ENCODE data around the gene CDKL1.

CDKL1 gene

GRCh38 chr14:50312734-50313054 is 84.0 kb downstream of the CDKL1 start (continued):
- TF ChIP-seq PBX3 (CRISPR knock-in tag; IDR thresholded peaks at IDR 0.05) (no peak), ZNF544 (tag by site-specific recombination; IDR thresholded peaks at IDR 0.05) (no peak), ZNF404 (tag by site-specific recombination; IDR thresholded peaks at IDR 0.05) (no peak), ZNF521 (tag by site-specific recombination; IDR thresholded peaks at IDR 0.05) (no peak), ZSCAN23 (tag by site-specific recombination; IDR thresholded peaks at IDR 0.05) (no peak), INSM2 (tag by site-specific recombination; IDR thresholded peaks at IDR 0.05) (no peak), TRIM28 (IDR thresholded peaks at IDR 0.05; ENCODE audit: borderline replicate concordance, low read length) (no peak), PRDM1 (tag by site-specific recombination; IDR thresholded peaks at IDR 0.05) (no peak), ZSCAN30 (tag by site-specific recombination; IDR thresholded peaks at IDR 0.05) (no peak), ZBTB17 (tag by site-specific recombination; IDR thresholded peaks at IDR 0.05) (peak; percentile 85), ZNF473 (tag by site-specific recombination; IDR thresholded peaks at IDR 0.05) (no peak), ZNF23 (tag by site-specific recombination; IDR thresholded peaks at IDR 0.05; ENCODE audit: borderline replicate concordance) (no peak), ZNF324 (tag by site-specific recombination; IDR thresholded peaks at IDR 0.05) (no peak), ZNF266 (tag by site-specific recombination; IDR thresholded peaks at IDR 0.05; ENCODE audit: low read depth) (no peak), ZNF530 (tag by site-specific recombination; IDR thresholded peaks at IDR 0.05; ENCODE audit: low read depth) (no peak), ZNF768 (tag by site-specific recombination; IDR thresholded peaks at IDR 0.05) (no peak), ZBTB49 (tag by site-specific recombination; IDR thresholded peaks at IDR 0.05; ENCODE audit: low read depth) (no peak), KLF9 (tag by site-specific recombination; IDR thresholded peaks at IDR 0.05; ENCODE audit: low read depth) (0 out of 2 replicates have a peak, but pooled peaks have one; percentile 7), ZNF239 (tag by site-specific recombination; IDR thresholded peaks at IDR 0.05) (no peak), ZNF621 (tag by site-specific recombination; IDR thresholded peaks at IDR 0.05) (no peak), ZNF157 (tag by site-specific recombination; IDR thresholded peaks at IDR 0.05) (no peak), ZNF16 (tag by site-specific recombination; IDR thresholded peaks at IDR 0.05; ENCODE audit: low read depth) (no peak), ZNF2 (tag by site-specific recombination; IDR thresholded peaks at IDR 0.05) (no peak), ZNF654 (tag by site-specific recombination; IDR thresholded peaks at IDR 0.05; ENCODE audit: low read depth) (no peak), KLF10 (tag by site-specific recombination; IDR thresholded peaks at IDR 0.05) (peak; percentile 72; the same call in 1 of the 2 replicates), ZNF174 (tag by site-specific recombination; IDR thresholded peaks at IDR 0.05) (no peak), GLI4 (tag by site-specific recombination; IDR thresholded peaks at IDR 0.05) (no peak), ZNF112 (tag by site-specific recombination; IDR thresholded peaks at IDR 0.05) (no peak), ZNF488 (tag by site-specific recombination; IDR thresholded peaks at IDR 0.05) (no peak), ZNF146 (tag by site-specific recombination; IDR thresholded peaks at IDR 0.05) (no peak), KLF7 (tag by site-specific recombination; IDR thresholded peaks at IDR 0.05; ENCODE audit: borderline replicate concordance) (no peak), TSHZ1 (tag by site-specific recombination; IDR thresholded peaks at IDR 0.05; ENCODE audit: borderline replicate concordance) (no peak), SALL2 (tag by site-specific recombination; IDR thresholded peaks at IDR 0.05; ENCODE audit: borderline replicate concordance) (no peak), ZBTB20 (tag by site-specific recombination; IDR thresholded peaks at IDR 0.05) (no peak), ZNF121 (tag by site-specific recombination; IDR thresholded peaks at IDR 0.05) (no peak)

Data from HEK293 (cell line).